DMS114 treated with DMSO at 0.1 percent for 48 hours (cell line): ENCODE measurements around the gene SIX5.
"Not testable (repeated sequence)": the region's sequence is repeated elsewhere in the genome, so short reads cannot be mapped to it uniquely, and the experiment has no call there.

ENCODE experiments used
- DNase-seq: peaks from one replicate; lab custom pipeline; 2025; ENCODE audit not compliant: unreplicated experiment; lab: John Stamatoyannopoulos, UW

SIX5 gene

GRCh38 chr19:45768984-45769782 is at the start of gene SIX5:
TSS of gene SIX5 (minus strand) at chr19:45769252. CDS start at chr19:45768844, 408 bp downstream.
- peak; percentile 84 for DNase-seq

- DNase-seq, result no peak
These were observed 48.8 kb upstream of the SIX5 start for GRCh38 chr19:45817725-45818301.

- DNase-seq, result peak; percentile 69
These were observed 48.1 kb upstream of the SIX5 start for GRCh38 chr19:45817010-45817724.

- no peak for DNase-seq
These were observed 47.4 kb upstream of the SIX5 start for GRCh38 chr19:45816236-45817009.

- no peak for DNase-seq
These were observed 46.6 kb upstream of the SIX5 start for GRCh38 chr19:45815481-45816216.

- DNase-seq, result no peak
These were observed 45.9 kb upstream of the SIX5 start, which contains the start of gene RSPH6A for GRCh38 chr19:45814851-45815480. TSS of gene RSPH6A (minus strand) at chr19:45815308. CDS start at chr19:45815176, 132 bp downstream.

GRCh38 chr19:45814166-45814780 is 45.2 kb upstream of the SIX5 start:
- no peak for DNase-seq

GRCh38 chr19:45812297-45812696 is 43.2 kb upstream of the SIX5 start:
- DNase-seq, result no peak

- DNase-seq, result no peak
These were observed 40.6 kb upstream of the SIX5 start for GRCh38 chr19:45809643-45810159.

GRCh38 chr19:45805719-45806118 is 36.7 kb upstream of the SIX5 start:
- DNase-seq, result no peak

GRCh38 chr19:45804959-45805230 is 35.8 kb upstream of the SIX5 start:
- no peak for DNase-seq

GRCh38 chr19:45804140-45804958 is 35.3 kb upstream of the SIX5 start:
- no peak for DNase-seq

GRCh38 chr19:45801603-45802175 is 32.6 kb upstream of the SIX5 start:
- no peak for DNase-seq

GRCh38 chr19:45800070-45800553 is 31.1 kb upstream of the SIX5 start:
- DNase-seq, result no peak

- DNase-seq, result not testable (repeated sequence)
These were observed 30.5 kb upstream of the SIX5 start for GRCh38 chr19:45799541-45799940.

- DNase-seq, result peak; percentile 50
These were observed 30.0 kb upstream of the SIX5 start for GRCh38 chr19:45798995-45799517.

GRCh38 chr19:45794627-45795026 is 25.6 kb upstream of the SIX5 start:
- no peak for DNase-seq

GRCh38 chr19:45793876-45794275 is 24.8 kb upstream of the SIX5 start:
- DNase-seq, result no peak
